ENCODE measurements around the gene CD160. TPM values are rescaled to one million over a fixed set of nuclear protein-coding genes. Genes with fewer than 3 reads are reported as not detected.

CD160 gene
- total and polyA plus RNA-seq, 2 of the 13 experiments (the other 11 are each of a cell fraction or from before 2014, with no cell fraction given) = 0.09 TPM; not detected in 1

DNA sequence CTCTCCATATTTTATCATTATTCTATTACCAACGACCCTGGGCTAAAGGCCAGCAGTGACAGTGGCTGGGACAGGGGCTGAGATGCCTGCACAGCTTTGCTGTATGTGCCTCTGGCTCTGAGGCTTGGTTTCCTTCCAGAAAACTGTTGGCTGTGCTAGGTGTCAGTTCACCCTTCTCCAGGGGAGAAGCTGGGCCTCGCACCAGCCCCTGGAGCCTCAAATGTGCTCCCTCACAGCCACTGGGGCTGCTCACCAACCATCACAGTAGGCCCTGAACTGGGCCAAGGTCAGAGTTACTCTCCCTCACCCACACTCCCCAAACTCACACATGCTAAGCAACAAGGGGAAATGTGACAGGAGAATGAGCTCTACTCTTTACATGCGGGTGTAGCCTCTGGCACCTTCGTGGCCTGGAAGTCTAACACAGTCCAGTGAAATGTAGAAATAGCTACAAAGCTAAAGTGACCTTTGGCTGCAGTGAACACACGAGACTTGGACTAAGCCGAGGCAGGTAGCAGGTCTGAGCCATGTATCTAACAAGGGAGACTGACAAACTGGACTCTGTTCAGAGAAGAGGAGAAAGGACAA lies 4.7 kb upstream of the CD160 start (continued):
- TF ChIP-seq, protein P1, sequence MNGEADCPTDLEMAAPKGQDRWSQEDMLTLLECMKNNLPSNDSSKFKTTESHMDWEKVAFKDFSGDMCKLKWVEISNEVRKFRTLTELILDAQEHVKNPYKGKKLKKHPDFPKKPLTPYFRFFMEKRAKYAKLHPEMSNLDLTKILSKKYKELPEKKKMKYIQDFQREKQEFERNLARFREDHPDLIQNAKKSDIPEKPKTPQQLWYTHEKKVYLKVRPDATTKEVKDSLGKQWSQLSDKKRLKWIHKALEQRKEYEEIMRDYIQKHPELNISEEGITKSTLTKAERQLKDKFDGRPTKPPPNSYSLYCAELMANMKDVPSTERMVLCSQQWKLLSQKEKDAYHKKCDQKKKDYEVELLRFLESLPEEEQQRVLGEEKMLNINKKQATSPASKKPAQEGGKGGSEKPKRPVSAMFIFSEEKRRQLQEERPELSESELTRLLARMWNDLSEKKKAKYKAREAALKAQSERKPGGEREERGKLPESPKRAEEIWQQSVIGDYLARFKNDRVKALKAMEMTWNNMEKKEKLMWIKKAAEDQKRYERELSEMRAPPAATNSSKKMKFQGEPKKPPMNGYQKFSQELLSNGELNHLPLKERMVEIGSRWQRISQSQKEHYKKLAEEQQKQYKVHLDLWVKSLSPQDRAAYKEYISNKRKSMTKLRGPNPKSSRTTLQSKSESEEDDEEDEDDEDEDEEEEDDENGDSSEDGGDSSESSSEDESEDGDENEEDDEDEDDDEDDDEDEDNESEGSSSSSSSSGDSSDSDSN (CRISPR knock-in tag; IDR thresholded peaks at IDR 0.05) = peak; percentile 41
- TF ChIP-seq KAT8 (CRISPR knock-in tag; IDR thresholded peaks at IDR 0.05) (peak; percentile 61; the same call in 1 of the 2 replicates), NR1H2 (CRISPR knock-in tag; IDR thresholded peaks at IDR 0.05; ENCODE audit: borderline replicate concordance, low read depth) (no peak), NR2F6 (IDR thresholded peaks at IDR 0.05) (peak; percentile 60; the same call in 1 of the 2 replicates), NR2F6 (CRISPR knock-in tag; IDR thresholded peaks at IDR 0.05) (peak; percentile 76), REPIN1 (CRISPR knock-in tag; IDR thresholded peaks at IDR 0.05; ENCODE audit: borderline replicate concordance, low read depth) (0 out of 2 replicates have a peak, but pooled peaks have one; percentile 48), ZSCAN9 (CRISPR knock-in tag; IDR thresholded peaks at IDR 0.05; ENCODE audit: borderline replicate concordance) (no peak), ZNF329 (CRISPR knock-in tag; IDR thresholded peaks at IDR 0.05; ENCODE audit: low read depth) (no peak), TP53 (CRISPR knock-in tag; conservative IDR thresholded peaks at IDR 0.05) (no peak)
- TF ChIP-seq, protein P2, sequence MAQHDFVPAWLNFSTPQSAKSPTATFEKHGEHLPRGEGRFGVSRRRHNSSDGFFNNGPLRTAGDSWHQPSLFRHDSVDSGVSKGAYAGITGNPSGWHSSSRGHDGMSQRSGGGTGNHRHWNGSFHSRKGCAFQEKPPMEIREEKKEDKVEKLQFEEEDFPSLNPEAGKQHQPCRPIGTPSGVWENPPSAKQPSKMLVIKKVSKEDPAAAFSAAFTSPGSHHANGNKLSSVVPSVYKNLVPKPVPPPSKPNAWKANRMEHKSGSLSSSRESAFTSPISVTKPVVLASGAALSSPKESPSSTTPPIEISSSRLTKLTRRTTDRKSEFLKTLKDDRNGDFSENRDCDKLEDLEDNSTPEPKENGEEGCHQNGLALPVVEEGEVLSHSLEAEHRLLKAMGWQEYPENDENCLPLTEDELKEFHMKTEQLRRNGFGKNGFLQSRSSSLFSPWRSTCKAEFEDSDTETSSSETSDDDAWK (CRISPR knock-in tag; IDR thresholded peaks at IDR 0.05) = no peak
- TF ChIP-seq, protein P3, sequence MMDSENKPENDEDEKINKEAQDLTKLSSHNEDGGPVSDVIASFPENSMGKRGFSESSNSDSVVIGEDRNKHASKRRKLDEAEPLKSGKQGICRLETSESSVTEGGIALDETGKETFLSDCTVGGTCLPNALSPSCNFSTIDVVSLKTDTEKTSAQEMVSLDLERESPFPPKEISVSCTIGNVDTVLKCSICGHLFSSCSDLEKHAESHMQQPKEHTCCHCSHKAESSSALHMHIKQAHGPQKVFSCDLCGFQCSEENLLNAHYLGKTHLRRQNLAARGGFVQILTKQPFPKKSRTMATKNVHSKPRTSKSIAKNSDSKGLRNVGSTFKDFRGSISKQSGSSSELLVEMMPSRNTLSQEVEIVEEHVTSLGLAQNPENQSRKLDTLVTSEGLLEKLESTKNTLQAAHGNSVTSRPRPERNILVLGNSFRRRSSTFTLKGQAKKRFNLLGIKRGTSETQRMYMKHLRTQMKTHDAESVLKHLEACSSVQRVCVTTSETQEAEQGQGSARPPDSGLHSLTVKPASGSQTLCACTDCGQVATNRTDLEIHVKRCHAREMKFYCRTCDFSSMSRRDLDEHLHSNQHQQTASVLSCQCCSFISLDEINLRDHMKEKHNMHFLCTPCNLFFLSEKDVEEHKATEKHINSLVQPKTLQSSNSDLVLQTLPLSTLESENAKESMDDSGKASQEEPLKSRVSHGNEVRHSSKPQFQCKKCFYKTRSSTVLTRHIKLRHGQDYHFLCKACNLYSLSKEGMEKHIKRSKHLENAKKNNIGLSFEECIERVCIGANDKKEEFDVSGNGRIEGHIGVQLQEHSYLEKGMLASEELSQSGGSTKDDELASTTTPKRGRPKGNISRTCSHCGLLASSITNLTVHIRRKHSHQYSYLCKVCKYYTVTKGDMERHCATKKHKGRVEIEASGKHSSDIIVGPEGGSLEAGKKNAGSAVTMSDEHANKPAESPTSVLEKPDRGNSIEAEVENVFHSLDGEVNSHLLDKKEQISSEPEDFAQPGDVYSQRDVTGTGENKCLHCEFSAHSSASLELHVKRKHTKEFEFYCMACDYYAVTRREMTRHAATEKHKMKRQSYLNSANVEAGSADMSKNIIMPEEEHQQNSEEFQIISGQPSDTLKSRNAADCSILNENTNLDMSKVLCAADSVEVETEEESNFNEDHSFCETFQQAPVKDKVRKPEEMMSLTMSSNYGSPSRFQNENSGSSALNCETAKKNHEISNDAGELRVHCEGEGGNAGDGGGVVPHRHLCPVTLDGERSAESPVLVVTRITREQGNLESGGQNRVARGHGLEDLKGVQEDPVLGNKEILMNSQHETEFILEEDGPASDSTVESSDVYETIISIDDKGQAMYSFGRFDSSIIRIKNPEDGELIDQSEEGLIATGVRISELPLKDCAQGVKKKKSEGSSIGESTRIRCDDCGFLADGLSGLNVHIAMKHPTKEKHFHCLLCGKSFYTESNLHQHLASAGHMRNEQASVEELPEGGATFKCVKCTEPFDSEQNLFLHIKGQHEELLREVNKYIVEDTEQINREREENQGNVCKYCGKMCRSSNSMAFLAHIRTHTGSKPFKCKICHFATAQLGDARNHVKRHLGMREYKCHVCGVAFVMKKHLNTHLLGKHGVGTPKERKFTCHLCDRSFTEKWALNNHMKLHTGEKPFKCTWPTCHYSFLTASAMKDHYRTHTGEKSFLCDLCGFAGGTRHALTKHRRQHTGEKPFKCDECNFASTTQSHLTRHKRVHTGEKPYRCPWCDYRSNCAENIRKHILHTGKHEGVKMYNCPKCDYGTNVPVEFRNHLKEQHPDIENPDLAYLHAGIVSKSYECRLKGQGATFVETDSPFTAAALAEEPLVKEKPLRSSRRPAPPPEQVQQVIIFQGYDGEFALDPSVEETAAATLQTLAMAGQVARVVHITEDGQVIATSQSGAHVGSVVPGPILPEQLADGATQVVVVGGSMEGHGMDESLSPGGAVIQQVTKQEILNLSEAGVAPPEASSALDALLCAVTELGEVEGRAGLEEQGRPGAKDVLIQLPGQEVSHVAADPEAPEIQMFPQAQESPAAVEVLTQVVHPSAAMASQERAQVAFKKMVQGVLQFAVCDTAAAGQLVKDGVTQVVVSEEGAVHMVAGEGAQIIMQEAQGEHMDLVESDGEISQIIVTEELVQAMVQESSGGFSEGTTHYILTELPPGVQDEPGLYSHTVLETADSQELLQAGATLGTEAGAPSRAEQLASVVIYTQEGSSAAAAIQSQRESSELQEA (CRISPR knock-in tag; IDR thresholded peaks at IDR 0.05; ENCODE audit: not compliant biosample characterization) = peak; percentile 46
- TF ChIP-seq, protein P4, sequence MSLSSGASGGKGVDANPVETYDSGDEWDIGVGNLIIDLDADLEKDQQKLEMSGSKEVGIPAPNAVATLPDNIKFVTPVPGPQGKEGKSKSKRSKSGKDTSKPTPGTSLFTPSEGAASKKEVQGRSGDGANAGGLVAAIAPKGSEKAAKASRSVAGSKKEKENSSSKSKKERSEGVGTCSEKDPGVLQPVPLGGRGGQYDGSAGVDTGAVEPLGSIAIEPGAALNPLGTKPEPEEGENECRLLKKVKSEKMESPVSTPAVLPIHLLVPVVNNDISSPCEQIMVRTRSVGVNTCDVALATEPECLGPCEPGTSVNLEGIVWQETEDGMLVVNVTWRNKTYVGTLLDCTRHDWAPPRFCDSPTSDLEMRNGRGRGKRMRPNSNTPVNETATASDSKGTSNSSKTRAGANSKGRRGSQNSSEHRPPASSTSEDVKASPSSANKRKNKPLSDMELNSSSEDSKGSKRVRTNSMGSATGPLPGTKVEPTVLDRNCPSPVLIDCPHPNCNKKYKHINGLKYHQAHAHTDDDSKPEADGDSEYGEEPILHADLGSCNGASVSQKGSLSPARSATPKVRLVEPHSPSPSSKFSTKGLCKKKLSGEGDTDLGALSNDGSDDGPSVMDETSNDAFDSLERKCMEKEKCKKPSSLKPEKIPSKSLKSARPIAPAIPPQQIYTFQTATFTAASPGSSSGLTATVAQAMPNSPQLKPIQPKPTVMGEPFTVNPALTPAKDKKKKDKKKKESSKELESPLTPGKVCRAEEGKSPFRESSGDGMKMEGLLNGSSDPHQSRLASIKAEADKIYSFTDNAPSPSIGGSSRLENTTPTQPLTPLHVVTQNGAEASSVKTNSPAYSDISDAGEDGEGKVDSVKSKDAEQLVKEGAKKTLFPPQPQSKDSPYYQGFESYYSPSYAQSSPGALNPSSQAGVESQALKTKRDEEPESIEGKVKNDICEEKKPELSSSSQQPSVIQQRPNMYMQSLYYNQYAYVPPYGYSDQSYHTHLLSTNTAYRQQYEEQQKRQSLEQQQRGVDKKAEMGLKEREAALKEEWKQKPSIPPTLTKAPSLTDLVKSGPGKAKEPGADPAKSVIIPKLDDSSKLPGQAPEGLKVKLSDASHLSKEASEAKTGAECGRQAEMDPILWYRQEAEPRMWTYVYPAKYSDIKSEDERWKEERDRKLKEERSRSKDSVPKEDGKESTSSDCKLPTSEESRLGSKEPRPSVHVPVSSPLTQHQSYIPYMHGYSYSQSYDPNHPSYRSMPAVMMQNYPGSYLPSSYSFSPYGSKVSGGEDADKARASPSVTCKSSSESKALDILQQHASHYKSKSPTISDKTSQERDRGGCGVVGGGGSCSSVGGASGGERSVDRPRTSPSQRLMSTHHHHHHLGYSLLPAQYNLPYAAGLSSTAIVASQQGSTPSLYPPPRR (CRISPR knock-in tag; IDR thresholded peaks at IDR 0.05; ENCODE audit: borderline replicate concordance) = peak; percentile 56; the same call in 1 of the 2 replicates
